ENCODE measurements around the gene TRIB2. TPM values are rescaled to one million over a fixed set of nuclear protein-coding genes. Genes with fewer than 3 reads are reported as not detected.

The TRIB2 gene
- total RNA-seq, 4 donors from 2014 or later, result 26.1 to 52.5 (median 29.1) TPM

- WGBS, 2 donors, result 85 to 96% methylated on average over 3 of the region's 3 CpGs
- no peak for DNase-seq (ENCODE audit: low spot score in 2 of 2)
- intact Hi-C loops (cut with DNase I; ENCODE audit: low total_unique reads), result loop anchor here (10.0 kb wide), 1 partner anchor 1808 kb away; no protein-coding TSS in a partner anchor
- no peak for TF ChIP-seq POLR2A (IDR thresholded peaks at IDR 0.05)
- TF ChIP-seq, protein P1, sequence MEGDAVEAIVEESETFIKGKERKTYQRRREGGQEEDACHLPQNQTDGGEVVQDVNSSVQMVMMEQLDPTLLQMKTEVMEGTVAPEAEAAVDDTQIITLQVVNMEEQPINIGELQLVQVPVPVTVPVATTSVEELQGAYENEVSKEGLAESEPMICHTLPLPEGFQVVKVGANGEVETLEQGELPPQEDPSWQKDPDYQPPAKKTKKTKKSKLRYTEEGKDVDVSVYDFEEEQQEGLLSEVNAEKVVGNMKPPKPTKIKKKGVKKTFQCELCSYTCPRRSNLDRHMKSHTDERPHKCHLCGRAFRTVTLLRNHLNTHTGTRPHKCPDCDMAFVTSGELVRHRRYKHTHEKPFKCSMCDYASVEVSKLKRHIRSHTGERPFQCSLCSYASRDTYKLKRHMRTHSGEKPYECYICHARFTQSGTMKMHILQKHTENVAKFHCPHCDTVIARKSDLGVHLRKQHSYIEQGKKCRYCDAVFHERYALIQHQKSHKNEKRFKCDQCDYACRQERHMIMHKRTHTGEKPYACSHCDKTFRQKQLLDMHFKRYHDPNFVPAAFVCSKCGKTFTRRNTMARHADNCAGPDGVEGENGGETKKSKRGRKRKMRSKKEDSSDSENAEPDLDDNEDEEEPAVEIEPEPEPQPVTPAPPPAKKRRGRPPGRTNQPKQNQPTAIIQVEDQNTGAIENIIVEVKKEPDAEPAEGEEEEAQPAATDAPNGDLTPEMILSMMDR (IDR thresholded peaks at IDR 0.05), result no peak
- H3K4me3 ChIP-seq (ENCODE audit: low read depth, poor library complexity, severe bottlenecking), result no peak overlapping the region
Observed at GRCh38 chr2:12742891-12743290, 26.2 kb downstream of the TRIB2 start.

DNA sequence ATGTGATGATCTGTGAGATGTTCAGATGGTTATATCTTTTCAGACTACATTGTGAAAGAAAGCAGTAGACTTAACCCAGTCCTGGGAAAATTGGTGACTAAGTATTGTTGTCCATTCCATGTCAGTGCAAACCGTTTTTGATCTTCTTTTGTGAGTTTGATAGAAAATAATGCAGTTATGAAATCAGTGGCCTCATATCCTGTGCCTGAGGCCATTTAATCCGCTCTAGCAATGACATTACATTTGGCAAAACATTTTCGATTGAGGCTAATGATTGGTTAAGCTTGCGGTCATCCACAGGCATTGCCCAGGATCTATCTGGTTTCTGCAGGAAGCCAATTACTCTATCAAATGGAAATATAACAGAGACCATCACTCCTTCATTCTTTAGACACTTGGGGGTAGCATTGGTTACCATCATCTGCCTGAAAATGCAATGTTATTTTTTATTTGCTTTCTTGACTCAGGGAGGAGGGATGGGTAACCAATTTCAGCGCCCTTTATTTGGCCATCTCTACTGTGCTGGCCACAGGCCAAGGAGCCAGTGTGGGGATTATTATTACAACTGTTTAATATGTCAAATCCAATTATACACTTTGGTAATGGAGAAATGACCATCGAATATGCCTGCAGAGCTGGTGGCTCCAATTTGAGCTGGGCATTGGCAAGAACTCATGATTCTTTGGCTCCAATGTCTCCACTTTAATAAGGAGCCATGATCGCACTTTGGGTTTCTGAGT is 33.6 kb downstream of the TRIB2 start:
- intact Hi-C loops (cut with DNase I; ENCODE audit: low total_unique reads), result no loop called here
- WGBS, 2 donors, result 83 to 86% methylated on average over 7 of the region's 7 CpGs
- no peak for TF ChIP-seq POLR2A (IDR thresholded peaks at IDR 0.05)
- TF ChIP-seq, protein P1 (IDR thresholded peaks at IDR 0.05), result no peak
- no peak for DNase-seq (ENCODE audit: low spot score in 2 of 2)
- no peak overlapping the region for H3K4me3 ChIP-seq (ENCODE audit: low read depth, poor library complexity, severe bottlenecking)

GRCh38 chr2:12754643-12755042 is 37.9 kb downstream of the TRIB2 start:
- intact Hi-C loops (cut with DNase I; ENCODE audit: low total_unique reads), result no loop called here
- 88 to 91% methylated on average over 5 of the region's 5 CpGs for WGBS, 2 donors
- H3K4me3 ChIP-seq (ENCODE audit: low read depth, poor library complexity, severe bottlenecking), result no peak overlapping the region
- TF ChIP-seq, protein P1 (IDR thresholded peaks at IDR 0.05), result no peak
- DNase-seq (ENCODE audit: low spot score in 2 of 2), result no peak

DNA sequence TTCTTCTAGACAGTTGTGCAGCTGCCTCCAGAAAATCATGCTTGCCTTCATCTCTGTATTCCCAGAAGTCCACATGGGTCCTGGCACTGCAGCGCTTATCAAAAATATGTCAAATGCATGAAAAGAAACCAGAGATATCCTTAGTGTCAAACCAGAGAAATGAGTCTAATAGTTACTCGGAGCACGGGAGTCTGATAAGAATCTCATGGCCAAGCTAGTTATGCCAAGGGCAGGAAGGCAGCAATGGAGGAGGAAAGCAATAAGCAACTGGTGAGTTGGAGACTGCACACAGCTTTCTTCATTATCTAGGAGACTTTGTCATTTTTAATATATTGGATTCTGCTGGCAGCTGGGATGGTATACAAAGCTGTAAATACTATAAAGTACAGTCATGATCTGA is 38.6 kb downstream of the TRIB2 start:
- intact Hi-C loops (cut with DNase I; ENCODE audit: low total_unique reads), result no loop called here
- no peak for DNase-seq (ENCODE audit: low spot score in 2 of 2)
- no peak overlapping the region for H3K4me3 ChIP-seq (ENCODE audit: low read depth, poor library complexity, severe bottlenecking)
- WGBS, 2 donors, result 44 to 54% methylated on average over 3 of the region's 3 CpGs
- TF ChIP-seq POLR2A (IDR thresholded peaks at IDR 0.05), result no peak
- TF ChIP-seq, protein P1 (IDR thresholded peaks at IDR 0.05), result no peak

DNA sequence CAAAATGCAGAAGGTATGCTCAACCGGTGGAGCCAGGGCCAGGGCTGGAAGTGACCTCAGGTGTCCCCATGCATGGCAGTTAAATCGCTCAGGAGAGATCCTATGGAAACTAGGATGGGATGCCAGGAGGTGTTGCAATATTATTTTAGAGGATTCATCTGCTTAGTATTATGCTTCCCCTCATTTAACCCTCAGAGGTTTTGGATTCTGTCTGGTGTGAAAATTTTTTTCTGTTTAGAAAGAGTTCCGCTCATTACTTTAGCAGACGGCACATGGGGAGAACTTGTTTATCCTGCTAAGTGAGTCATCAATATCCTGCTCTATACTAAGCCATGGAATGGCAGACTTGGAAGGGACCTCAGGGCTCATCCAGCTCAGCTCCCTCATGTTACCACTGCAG is 42.5 kb downstream of the TRIB2 start:
- WGBS, 2 donors, result 19 to 22% methylated on average over 4 of the region's 4 CpGs
- TF ChIP-seq, protein P1 (IDR thresholded peaks at IDR 0.05), result no peak
- TF ChIP-seq POLR2A (IDR thresholded peaks at IDR 0.05), result no peak
- intact Hi-C loops (cut with DNase I; ENCODE audit: low total_unique reads), result no loop called here
- H3K4me3 ChIP-seq (ENCODE audit: low read depth, poor library complexity, severe bottlenecking), result no peak overlapping the region
- peak in 1 of 2 donors; percentile 32 for DNase-seq (ENCODE audit: low spot score in 2 of 2)

DNA sequence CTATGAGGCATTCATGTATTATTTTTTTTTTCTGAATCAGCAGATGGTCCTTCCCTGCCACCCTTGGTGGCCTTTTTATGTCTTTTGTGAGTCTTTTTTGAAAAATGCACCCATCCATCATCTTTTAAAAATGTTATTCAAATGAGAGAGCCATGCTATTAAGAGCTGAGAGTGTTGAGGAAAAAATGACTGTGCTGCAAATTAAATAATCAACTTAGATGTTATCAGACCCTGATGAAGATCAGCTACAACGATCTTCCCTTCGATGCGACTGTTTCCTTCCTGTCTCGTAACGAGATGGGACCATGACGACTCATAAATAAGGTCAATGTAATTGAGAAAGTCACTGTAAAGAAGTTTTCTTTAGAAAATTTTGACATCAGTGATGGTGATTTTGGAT is 44.4 kb downstream of the TRIB2 start:
- DNase-seq (ENCODE audit: low spot score in 2 of 2), result no peak
- TF ChIP-seq, protein P1 (IDR thresholded peaks at IDR 0.05), result no peak
- no peak for TF ChIP-seq POLR2A (IDR thresholded peaks at IDR 0.05)
- H3K4me3 ChIP-seq (ENCODE audit: low read depth, poor library complexity, severe bottlenecking), result no peak overlapping the region
- intact Hi-C loops (cut with DNase I; ENCODE audit: low total_unique reads), result no loop called here
- WGBS, 2 donors, result 57% methylated on average over 6 of the region's 6 CpGs

Measured in lower leg skin (tissue), 4 donors.